ENCODE results near the gene ACVR2A.

The ACVR2A gene

GRCh38 chr2:147923846-147924245 lies 79.0 kb downstream of the ACVR2A start:
- TF ChIP-seq FOXP2 (optimal IDR thresholded peaks at IDR 0.05; ENCODE audit: borderline replicate concordance, extremely low read depth, extremely low read length, insufficient read depth) (no peak), REST (IDR thresholded peaks at IDR 0.05; ENCODE audit: insufficient read depth in 1 of 2, low read depth in 2 of 2, low read length in 2 of 2) (no peak), SIN3A (IDR thresholded peaks at IDR 0.05; ENCODE audit: borderline replicate concordance, insufficient read depth, low read length) (no peak)

GRCh38 chr2:147924647-147925046 lies 79.8 kb downstream of the ACVR2A start:
- TF ChIP-seq TAF1 (IDR thresholded peaks at IDR 0.05; ENCODE audit: borderline replicate concordance, insufficient read depth, low read length): no peak
- no peak for TF ChIP-seq POLR2AphosphoS5 (IDR thresholded peaks at IDR 0.05; ENCODE audit: low read depth, low read length)
- no peak for TF ChIP-seq FOXP2 (optimal IDR thresholded peaks at IDR 0.05; ENCODE audit: borderline replicate concordance, extremely low read depth, extremely low read length, insufficient read depth)
- TF ChIP-seq SIN3A (IDR thresholded peaks at IDR 0.05; ENCODE audit: borderline replicate concordance, insufficient read depth, low read length): no peak
- TF ChIP-seq REST (IDR thresholded peaks at IDR 0.05; ENCODE audit: insufficient read depth in 1 of 2, low read depth in 2 of 2, low read length in 2 of 2): no peak

GRCh38 chr2:147925886-147926285 lies 81.1 kb downstream of the ACVR2A start:
- TF ChIP-seq TAF1 (IDR thresholded peaks at IDR 0.05; ENCODE audit: borderline replicate concordance, insufficient read depth, low read length) (no peak), REST (IDR thresholded peaks at IDR 0.05; ENCODE audit: insufficient read depth in 1 of 2, low read depth in 2 of 2, low read length in 2 of 2) (no peak), FOXP2 (optimal IDR thresholded peaks at IDR 0.05; ENCODE audit: borderline replicate concordance, extremely low read depth, extremely low read length, insufficient read depth) (no peak), SIN3A (IDR thresholded peaks at IDR 0.05; ENCODE audit: borderline replicate concordance, insufficient read depth, low read length) (no peak), POLR2AphosphoS5 (IDR thresholded peaks at IDR 0.05; ENCODE audit: low read depth, low read length) (no peak)

GRCh38 chr2:147927053-147927588 lies 82.3 kb downstream of the ACVR2A start:
- no peak for TF ChIP-seq REST (IDR thresholded peaks at IDR 0.05; ENCODE audit: insufficient read depth in 1 of 2, low read depth in 2 of 2, low read length in 2 of 2)
- TF ChIP-seq POLR2AphosphoS5 (IDR thresholded peaks at IDR 0.05; ENCODE audit: low read depth, low read length): no peak
- no peak for TF ChIP-seq SIN3A (IDR thresholded peaks at IDR 0.05; ENCODE audit: borderline replicate concordance, insufficient read depth, low read length)
- TF ChIP-seq TAF1 (IDR thresholded peaks at IDR 0.05; ENCODE audit: borderline replicate concordance, insufficient read depth, low read length): no peak
- no peak for TF ChIP-seq FOXP2 (optimal IDR thresholded peaks at IDR 0.05; ENCODE audit: borderline replicate concordance, extremely low read depth, extremely low read length, insufficient read depth)

GRCh38 chr2:147933931-147934330 lies 89.1 kb downstream of the ACVR2A start:
- TF ChIP-seq TAF1 (IDR thresholded peaks at IDR 0.05; ENCODE audit: borderline replicate concordance, insufficient read depth, low read length): no peak
- TF ChIP-seq SIN3A (IDR thresholded peaks at IDR 0.05; ENCODE audit: borderline replicate concordance, insufficient read depth, low read length): no peak
- no peak for TF ChIP-seq POLR2AphosphoS5 (IDR thresholded peaks at IDR 0.05; ENCODE audit: low read depth, low read length)

Measured in PFSK-1 (cell line).